HG02981 (cell line): Measurements from ENCODE around the gene ITPRID2.

Experiments used
- ATAC-seq: cut with Tn5 transposase; IDR thresholded peaks from one replicate; pipeline ENCODE4 v1.9.1; 2021; ENCODE audit warnings: mild to moderate bottlenecking, moderate library complexity; ENCODE audit not compliant: unreplicated experiment

The ITPRID2 gene

DNA sequence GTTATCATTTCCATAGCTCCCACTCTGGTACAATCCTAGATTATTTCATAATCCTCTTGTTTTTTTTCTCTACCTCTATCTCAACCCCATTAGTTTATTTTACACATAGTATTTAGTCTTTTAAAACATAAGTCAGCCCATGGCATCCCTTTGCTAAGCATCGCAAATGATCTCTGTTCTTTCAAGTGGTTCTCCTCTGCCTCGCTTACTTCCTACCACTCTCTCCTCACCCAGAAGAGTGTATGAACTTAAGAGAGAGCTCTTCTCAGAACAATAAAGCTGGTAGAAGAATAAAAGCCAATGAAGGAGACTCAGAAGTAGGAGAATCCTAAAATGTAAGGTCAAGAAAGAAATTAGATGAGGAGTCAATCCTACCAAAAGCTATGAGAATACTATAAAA lies 12.2 kb upstream of the ITPRID2 start:
- ATAC-seq: no peak

DNA sequence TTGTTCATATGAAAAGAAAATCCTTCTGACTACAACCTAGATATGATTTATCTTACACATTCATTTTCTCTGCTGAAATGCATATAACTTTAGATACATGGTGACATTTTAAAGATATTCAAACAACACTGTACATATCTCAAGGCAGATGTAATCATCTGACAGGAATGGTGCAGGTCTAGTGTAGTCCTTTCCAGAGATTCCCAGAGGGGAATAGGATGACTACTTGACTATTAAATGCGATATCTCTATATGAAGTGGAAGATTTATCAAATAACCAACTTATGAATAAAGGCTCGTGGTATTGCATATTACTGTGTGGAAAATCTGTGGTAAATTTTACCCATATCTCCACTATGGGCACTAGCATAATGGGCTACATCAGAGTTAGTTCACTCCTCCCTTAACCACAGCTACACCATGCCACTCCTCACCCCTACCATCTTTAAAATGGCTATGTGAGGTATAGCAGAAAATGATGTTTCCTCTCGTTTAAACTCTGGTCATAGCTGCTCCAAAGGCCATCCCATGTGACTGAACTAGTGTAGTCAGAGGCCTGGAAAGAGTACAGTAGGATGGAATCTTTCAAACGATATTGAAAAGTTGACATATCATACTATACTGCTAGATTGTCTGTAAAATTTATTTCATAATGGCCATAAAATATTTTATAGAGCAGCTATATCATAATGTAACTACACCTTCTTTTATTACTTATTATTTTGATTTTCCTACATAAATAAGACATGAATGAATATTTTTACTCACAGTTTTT lies 9.1 kb upstream of the ITPRID2 start:
- ATAC-seq: no peak

DNA sequence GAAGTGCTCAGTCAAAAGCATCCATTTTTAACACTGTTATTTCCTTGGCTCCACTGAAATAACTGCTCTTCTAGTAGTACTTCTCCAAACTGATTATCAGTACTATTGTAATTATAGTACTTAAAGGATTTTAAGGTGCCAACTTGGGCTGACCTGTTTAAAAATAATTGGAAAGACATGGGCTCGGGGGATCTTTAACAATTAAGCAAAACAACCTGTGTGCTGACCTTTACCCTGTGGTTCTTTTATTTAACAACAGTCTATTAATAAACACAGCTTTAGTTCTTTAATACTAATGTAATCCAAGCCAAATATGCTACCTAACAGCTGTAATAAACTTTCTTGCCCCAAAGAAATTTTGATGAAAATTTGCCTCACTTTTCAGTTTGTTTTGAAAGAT lies 6.9 kb upstream of the ITPRID2 start:
- ATAC-seq: no peak

DNA sequence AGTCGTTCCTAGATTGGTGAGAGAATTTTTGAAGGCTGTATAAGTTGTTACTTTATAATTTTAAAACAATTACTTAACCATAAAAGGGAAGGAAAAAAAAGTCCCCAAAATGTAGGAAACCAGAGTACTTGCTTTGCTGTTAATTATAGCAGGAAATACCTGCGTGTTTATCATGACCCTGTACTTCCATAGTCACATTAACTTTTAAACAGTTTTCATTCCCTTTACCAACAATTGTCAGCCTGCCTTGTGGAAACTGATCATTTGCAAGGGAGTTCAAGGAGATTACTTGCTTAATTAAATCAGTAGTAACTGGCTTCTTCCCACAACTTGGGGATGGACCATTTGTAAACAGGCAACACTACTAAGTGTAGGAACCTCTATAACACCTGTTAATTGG lies 6.4 kb upstream of the ITPRID2 start:
- ATAC-seq: no peak

DNA sequence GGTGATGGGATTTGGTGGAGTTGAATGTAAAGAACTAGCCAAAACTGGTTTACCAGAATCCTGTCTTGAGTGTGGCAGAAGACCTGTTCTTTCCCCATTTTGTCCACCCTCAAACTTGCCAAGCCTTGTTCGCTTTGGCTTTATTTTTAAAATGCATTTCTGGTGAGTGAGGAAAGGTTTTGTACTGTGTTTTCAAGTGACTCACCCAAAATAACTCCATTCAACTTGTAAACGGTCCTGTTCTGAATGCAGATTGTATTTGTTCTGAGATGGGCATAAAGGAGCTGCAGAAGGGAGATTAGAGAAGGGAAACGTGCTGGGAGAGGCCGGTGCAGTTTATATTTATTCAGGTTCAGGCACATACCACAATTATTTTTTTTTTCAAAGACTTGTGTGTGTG lies 5.3 kb upstream of the ITPRID2 start:
- no peak for ATAC-seq

DNA sequence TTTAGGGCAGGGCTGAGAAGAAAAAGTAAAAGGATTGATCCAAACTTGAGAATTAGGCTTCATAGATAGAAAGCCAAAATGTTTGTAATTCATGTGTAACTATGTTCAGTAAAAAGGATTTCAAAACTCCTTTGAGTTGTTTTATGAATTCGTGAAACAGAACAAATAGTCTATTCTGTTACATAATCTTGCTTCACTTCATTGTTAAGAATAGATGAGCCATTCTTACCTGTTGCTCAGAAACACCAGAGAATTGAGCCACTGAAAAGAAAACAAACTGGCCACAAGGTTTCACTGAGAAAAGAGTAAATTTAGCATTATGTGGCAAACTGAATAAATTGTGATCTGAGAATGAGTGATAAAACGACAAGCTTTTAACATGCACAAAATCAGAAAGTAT lies 4.5 kb upstream of the ITPRID2 start:
- ATAC-seq: no peak

DNA sequence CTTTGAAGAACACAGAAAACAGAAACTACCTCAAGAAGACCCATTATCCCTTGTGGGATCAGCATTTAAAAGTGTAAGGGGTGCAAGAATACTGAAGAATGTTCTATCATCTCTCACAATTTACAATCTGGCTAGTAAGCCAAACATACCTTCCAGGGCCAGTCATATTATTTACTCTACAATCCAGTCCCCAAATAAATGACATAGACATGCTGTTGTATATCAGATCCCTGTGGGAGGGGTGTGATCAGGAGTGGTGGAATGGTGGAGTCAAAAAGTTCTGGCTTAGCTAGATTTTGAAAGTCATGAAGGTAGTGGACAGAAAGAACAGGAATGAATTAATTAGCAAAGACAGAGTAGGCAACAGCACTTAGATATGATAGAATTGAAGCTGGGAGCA lies 1.8 kb upstream of the ITPRID2 start:
- no peak for ATAC-seq

DNA sequence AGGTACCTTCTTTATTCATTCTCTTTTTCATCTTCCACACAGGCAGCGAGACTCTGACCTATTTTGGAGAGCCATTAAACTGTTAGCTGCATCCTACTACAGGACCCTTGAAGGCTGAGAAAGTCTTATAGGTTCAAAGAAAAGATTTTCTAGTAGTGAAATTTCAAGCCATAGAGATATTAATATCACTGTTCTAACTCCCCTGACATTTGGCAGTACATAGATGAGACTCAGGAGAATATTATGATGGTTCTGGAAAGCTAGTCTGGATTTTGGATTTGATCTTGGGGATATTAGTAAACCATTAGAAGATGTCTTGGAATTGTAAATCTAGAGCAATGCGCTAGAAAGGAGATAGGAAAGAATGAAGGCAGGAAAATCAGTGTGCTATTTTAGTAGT lies 1.3 kb upstream of the ITPRID2 start:
- ATAC-seq: no peak

DNA sequence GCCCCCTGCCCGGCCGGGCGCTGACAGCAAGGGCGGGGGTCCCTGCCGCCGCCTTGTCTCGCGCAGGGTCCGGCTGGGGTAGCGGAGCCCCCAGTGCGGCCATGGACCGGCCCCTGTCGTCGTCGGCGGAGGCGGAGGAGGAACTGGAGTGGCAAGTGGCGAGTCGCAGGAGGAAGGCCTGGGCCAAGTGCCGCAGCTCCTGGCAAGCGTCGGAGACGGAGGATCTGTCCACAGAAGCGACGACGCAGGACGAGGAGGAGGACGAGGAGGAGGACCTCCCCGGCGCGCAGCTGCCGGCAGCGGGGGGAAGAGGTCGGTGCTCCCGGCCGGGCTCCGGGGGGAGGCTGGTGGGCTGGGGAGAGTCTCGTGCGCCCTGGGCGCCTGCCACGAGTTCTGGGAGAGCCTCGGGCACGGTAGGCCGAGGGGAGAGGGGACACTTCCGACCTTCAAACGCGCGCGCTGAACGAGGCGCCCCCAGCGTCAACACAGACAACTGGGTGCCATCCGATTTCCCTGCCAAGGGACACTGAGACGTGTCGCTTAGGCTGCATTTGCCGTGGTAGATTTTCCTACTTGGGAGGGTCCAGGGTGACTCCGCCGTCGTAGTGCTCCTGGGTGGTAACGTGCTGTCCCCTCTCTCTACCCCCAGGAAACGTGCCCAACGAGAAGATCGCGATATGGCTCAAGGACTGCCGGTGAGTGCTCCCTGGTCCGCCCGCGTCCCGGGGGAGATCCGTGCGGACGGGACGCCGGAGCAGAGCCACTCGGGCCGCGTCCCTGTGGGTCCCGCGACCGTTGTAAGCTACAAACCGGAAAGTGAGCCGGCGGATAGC lies 652 bp downstream of the ITPRID2 start:
- peak; percentile 59 for ATAC-seq

DNA sequence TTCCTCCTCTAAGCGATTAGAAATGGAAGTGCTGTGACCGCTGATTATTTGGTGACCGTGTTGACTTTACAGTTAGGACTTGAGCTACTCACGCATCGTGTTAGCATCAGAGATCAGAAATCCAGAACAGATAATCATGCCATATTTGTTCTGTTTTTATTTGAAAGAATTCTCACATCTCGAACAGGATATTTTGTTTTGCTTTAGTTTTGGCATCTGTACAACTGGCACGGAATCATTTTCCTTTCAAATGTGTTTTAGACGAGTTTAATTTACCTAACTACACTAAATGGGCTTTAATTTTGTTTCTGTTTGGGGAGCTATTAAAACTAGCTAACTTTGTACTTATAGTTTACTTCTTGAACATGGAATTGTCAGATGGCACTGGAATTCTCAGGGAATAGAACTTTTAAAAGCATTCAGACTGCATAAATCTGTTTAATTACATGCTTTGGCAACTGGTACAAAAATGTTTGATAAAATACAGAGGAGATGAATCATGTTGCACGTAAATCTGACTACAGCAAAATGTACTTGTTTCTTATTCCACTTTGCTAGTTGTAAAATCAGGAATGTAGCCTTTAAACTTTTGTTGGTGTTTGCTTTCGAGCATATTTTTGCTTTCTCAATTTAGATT lies 1.4 kb downstream of the ITPRID2 start:
- ATAC-seq: no peak

DNA sequence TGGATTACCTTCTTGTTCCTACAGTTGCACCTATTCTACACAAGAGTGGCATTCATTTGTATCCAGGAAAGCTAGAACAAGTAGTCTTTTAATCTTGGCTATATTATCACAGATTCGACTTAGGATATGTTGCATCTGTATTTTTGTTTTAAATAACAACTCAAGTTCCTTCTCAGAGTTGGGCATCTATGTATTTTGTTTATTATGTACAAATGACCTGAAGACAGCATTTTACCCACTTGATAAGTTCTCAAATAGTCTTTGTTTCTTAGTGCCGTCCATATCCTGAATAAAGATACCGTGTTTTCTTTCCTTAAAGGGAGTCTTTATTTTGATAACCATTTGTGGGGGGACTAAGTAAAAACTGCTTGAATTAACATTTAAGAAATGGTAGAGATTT lies 2.9 kb downstream of the ITPRID2 start:
- ATAC-seq: no peak

DNA sequence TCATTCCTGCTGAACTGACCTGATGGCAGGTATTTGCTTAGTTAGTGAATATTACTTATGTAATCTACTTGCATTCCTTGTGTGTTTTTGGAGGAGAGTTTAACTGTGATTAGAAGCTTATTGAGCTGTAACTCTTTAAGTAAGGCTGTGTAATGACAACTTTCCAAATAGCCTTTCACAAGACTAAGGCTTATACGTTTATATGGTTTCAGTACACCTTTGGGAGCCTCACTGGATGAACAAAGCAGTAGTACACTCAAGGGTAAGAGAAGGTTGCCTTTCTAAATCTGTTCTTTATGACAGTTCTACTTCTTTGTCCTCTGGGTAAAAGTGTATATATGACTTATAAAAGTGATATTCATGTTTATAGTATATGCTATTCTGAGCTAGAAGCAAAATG lies 4.3 kb downstream of the ITPRID2 start:
- no peak for ATAC-seq

DNA sequence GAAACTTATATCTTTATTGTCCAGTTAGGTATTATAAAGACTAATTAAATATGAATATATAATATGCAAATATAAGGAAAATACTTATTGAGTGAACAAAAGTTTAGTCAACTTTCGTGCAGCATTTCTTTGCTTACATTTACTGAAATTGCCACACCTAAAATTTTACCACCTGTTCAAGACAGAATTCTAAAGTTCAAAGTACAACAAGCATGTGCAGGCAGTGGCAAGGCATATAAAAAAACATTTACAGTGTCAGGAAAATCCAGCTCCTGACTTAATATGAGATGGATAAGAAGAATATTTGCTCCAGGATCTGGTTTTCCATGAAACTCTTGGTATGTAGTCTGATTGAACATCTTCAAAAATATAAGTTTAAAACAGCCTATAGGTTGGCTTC lies 4.8 kb downstream of the ITPRID2 start:
- ATAC-seq: no peak

DNA sequence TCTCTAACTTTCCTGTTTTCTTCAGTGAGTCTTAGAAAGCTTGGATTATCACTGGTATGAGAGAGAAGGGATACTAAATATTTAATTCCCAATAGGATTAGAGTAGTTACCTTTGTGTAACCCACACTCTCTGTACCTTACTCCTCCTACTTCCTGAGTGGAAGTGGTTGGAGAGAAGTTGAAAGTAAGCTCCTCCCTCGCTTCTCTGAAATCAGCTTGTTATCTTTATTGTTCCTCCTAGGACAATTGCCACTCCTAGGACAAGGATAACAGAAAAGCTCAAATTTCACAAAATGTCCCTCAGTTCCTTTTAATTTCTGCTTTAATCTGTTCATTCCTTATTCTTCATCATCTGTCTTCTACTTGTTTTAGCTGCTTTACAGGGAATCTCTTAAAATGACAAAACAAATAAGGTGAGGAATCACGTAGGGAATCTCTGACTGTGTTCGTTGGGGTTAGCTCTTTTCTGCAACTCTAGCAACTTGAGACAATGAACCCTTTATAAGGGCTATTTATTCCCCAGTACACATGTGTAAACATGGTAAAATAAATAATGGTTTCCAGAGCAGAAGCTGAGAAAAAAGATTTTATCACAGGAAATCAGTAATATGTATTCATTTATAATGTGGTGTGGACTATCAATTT lies 8.6 kb downstream of the ITPRID2 start:
- no peak for ATAC-seq

DNA sequence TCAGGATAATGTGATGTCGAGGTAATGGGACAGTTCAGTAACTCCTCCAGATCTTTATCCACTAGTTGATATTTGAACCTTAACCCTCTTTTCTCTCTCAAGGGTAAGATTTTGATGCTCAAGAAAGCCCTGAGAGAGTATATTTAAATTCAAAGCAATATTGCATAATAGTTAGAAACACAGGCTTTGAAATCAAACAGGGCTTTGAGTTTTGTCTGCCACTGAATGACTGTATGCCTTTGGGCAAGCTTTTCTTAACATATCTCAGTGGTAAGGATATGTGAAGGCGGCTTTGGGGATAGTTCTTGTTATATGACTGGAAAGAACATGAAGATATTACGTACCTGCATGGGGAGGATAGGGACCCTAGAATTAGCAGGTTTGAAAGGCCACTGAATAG lies 11.1 kb downstream of the ITPRID2 start:
- no peak for ATAC-seq

DNA sequence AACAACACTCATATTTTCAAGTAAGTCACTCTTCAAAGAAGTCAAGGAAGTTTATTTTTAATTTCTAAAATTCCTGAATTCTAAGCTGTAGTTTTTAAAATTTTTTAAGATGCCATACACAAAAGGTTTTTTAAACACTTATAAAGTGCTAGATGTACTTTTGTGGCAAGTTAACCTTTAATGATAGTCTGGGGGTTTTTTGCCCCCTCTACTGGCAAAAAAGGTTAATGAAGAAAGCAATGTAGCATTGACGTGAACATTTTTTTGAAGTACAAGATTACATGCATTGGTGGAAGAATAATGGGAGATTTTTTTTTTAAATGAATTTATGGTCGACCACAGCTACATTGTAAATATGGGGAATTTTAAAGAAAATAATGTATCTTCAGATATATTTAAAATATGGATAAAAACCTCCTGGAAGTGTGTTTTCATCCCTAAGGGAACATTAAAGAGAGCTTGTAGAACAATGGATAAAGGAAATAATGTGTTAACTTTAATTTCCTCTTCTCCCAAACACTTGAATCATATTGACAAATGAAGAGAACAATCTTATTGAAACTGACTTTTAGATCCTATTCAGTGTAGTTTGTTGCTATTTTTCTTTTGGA lies 12.6 kb downstream of the ITPRID2 start:
- ATAC-seq: peak; percentile 63

DNA sequence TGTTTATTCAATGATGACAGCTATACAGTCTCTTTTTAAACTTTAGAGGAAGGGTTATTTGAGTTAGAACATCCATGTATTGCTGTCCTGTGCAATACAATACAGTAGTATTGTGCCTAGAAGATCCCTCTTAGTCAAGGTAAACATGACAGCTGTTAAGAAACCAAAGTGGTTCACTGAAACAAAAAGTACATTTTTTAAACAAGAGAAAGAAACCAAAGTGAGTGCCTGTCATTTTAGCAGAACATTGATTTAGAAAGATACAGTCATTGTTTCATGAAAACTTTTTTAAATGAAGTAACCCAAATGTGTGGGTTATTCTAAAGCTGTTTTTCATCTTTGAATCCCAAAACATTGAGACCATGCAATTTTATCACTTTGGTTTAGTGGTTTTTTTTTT lies 15.5 kb downstream of the ITPRID2 start:
- no peak for ATAC-seq

DNA sequence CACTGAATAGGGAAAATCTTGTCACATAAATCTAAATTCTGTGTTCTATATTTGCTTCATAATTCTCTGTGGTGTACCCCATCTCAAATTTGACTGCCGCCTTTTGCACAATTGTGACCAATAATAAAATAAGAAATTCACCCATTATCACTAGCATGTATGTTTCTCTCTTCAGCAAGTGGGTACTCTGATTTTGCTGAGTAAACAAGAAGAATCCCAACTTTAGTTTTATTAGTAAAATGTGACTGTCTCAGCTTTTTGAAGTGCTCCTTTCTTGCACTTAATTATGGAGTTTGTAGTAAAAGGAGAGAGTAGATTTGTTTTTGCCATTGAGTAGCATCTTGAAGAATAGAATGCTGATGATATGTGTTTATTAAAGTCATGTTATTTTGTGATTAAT lies 16.1 kb downstream of the ITPRID2 start:
- ATAC-seq: no peak

DNA sequence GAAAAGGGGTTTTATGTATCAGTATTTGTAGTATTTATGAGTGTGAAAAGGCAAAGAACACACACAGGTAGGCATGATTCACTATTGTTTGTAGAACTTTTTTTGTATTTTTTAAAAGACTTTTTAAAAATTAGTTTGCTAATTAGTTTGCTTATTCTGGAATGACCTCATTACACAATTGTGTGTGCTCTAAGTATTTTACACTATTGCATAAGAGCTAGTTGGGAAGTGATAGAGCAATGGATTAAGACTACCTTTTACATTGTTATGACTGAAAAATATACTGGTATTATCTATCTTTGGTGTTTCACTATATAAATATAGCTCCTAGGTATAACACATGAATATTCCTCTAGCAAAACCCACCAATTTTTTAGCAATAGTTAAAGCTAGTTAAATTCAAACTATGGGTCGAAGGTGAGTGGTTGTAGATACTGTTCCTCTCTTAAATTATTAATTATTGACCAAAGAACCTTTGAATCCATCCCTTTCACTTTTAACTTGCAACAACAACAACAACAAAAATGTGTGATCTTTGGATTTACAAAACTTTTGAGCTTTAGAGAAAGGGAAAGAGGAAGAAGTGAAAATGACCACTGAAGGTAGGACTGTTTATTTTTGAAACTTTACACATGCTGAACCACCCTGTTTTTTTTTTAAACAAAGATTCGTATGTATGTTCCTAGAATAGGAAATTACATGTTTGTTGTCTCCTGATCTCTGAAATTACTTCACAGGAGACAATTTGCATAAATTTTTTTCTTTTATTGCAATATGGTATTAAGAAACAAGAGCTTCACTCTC lies 18.7 kb downstream of the ITPRID2 start:
- no peak for ATAC-seq

DNA sequence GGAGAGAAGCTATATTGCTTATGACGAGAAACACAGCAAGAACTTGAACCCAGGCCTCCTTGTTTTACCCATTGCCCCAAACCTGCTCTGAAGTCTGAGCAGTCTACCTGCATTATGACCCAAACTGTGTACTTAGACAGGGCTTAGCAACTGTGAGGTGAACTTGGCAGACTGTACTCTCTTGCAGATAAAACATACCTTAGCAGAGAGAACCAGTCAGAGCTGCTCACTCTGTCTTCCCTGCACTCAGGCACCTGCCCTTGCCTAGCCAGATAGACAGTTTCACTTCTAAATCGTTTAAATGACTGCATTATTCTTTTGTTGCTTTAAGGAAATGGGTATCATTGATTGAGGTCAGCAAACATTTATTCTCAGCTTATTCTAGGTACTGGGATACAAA lies 20.3 kb downstream of the ITPRID2 start:
- no peak for ATAC-seq
